GM21447 (cell line): ENCODE data around the gene HMOX2.

ENCODE experiments used
- ATAC-seq: cut with Tn5 transposase; IDR thresholded peaks from one replicate; pipeline ENCODE4 v1.9.1; 2021; ENCODE audit not compliant: unreplicated experiment

Gene HMOX2

GRCh38 chr16:4475880-4476788 lies at the start of gene HMOX2:
TSS of gene HMOX2 (plus strand) at chr16:4476398. CDS start at chr16:4505525, 29,127 bp downstream.
- peak; percentile 73 for ATAC-seq

GRCh38 chr16:4426722-4427372 lies 49.4 kb upstream of the HMOX2 start:
- no peak for ATAC-seq

GRCh38 chr16:4428500-4428899 lies 47.7 kb upstream of the HMOX2 start:
- no peak for ATAC-seq

- no peak for ATAC-seq
These were observed 45.2 kb upstream of the HMOX2 start for GRCh38 chr16:4431023-4431422.

GRCh38 chr16:4433228-4433627 lies 43.0 kb upstream of the HMOX2 start:
- ATAC-seq, result no peak

DNA sequence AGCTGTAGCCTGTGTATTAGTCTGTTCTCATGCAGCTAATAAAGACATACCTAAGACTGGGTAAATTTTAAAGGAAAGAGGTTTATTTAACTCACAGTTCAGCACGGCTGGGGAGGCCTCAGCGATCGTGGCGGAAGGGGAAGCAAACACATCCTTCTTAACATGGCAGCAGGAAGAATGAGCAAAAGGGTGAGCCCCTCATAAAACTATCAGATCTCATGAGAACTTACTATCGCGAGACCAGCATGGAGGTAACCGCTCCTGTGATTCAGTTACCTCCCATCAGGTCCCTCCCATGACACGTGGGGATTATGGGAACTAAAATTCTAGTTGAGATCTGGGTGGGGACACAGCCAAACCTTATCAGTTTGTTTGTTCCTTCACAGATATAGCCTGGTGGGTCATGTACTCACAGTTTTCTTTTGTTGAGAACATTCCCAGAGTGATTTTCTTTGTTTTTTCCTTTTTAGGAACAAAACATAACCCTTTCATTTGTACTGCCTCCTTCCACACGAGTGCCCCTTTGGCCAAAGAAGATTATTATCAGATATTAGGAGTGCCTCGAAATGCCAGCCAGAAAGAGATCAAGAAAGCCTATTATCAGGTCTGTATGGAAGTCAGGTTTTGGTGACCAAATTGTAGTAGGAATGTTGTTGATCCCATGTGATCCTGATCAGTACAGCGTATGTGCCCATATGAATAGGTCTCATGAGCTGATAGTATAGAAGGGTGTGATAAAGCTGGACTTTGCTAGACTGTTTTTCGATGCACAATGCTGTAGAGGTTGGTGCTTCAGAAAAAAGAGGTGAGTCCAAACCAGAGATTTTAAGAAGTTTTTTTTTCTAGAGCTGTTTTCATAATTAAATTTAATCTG lies 42.0 kb upstream of the HMOX2 start:
- ATAC-seq, result no peak

- ATAC-seq, result no peak
These were observed 40.7 kb upstream of the HMOX2 start for GRCh38 chr16:4435337-4436067.

DNA sequence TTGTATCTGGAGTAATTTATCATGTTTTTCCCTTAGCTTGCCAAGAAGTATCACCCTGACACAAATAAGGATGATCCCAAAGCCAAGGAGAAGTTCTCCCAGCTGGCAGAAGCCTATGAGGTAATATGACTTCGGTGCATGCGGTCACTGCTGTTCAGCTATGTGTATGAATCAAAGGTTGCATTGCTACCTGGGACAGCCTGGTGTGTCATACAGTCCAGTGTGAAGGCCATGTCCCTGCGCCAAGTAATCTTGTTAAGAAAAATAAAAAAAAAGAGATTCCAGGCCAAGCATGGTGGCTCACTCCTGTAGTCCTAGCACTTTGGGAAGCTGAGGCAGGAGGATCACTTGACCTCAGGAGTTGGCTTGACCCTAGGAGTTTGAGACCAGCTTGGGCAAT lies 38.8 kb upstream of the HMOX2 start:
- ATAC-seq, result no peak

DNA sequence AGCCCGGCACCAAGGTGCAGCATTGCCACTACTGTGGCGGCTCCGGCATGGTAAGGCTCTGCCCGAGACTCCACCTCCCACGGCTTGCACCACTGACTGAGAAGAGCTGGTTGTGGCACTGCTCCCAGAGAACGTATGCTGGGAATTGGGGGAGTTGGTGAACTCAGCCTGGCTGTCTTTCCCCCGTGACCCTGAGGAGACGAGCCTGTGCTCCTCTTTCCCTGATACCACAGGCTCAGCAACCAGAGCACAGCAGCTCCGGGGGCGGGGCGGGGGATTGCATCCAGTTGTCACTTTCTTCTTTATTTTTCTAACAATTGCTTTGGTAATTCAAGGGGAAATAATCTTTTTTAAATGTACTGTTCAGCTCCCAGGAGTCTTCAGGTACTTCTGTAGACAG lies 33.8 kb upstream of the HMOX2 start:
- ATAC-seq, result no peak

DNA sequence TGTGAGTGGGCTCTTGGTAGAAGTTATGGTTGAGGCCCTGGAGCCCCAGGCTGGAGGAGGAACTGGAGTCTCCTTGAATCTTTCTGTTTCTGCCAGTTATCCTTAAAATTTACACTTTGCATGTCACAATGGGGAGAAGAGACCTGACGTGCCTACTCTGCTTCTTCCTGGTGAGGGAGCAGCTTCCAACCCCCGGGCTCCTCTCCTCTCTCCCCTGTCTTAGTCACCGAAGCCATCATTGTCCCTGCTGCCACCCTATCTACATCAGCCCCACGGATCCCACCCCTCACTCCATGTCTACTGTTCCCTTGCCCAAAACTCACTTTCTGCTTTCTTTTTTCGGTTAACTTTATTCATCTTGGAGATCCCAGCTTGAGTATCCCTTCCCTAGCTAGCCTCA lies 32.9 kb upstream of the HMOX2 start:
- ATAC-seq, result no peak

- ATAC-seq, result no peak
These were observed 32.2 kb upstream of the HMOX2 start for GRCh38 chr16:4443986-4444385.

- ATAC-seq, result no peak
These were observed 25.8 kb upstream of the HMOX2 start for GRCh38 chr16:4450430-4450829.

GRCh38 chr16:4450931-4451519 lies 25.2 kb upstream of the HMOX2 start:
- ATAC-seq, result no peak

- no peak for ATAC-seq
These were observed 23.5 kb upstream of the HMOX2 start for GRCh38 chr16:4452674-4453073.

- ATAC-seq, result no peak
These were observed 21.6 kb upstream of the HMOX2 start for GRCh38 chr16:4454623-4455022.

DNA sequence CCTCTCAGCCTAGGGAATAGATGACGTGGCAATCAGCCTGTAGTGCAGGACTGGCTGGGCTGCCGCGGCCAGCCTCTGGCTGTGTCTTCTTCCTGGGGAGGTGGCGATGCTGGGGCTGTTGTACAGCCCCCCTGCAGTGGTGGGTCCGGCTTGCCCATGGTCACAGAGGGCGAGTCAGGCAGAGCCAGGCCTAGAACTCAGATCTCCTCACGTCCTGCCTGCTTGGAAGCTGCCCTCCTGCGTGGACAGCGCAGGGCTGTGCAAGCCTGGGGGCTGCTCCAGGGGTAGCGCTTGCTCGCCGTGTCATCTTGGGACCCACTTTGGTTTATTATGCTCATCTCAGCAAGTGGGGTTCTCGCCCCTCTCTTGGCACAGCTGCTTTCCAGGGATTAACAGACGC lies 21.1 kb upstream of the HMOX2 start:
- no peak for ATAC-seq

- ATAC-seq, result no peak
These were observed 20.2 kb upstream of the HMOX2 start for GRCh38 chr16:4455951-4456350.

DNA sequence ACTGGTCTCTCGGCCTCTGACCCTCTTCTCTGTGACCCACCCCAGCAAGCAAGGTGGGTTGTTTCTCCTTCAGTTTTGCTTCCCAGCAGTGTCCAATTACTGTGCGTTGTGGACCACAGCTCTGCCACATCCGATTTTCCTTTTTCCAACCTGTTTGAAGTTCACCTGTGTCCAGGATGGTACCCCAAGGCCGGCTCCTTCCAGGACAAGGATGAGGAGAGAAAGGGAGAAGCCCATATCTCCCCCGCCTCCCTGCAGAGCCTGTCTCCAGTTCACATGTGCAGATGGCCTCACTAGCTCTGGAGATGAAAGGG lies 15.3 kb upstream of the HMOX2 start:
- ATAC-seq, result no peak

- no peak for ATAC-seq
These were observed 14.7 kb upstream of the HMOX2 start for GRCh38 chr16:4461250-4462085.
